Medulla oblongata (tissue), 1 donor: ENCODE data around the gene WDR20.
A peak's percentile ranks its signal among the peaks of the same experiment; 100 is the strongest.
"Not testable (repeated sequence)": the region's sequence is repeated elsewhere in the genome, so short reads cannot be mapped to it uniquely, and the experiment has no call there.

ENCODE experiments used
- DNase-seq: peaks from one replicate; pipeline ENCODE4 v3.0.0-alpha.2; 2015; ENCODE audit errors: extremely low spot score

Gene WDR20

DNA sequence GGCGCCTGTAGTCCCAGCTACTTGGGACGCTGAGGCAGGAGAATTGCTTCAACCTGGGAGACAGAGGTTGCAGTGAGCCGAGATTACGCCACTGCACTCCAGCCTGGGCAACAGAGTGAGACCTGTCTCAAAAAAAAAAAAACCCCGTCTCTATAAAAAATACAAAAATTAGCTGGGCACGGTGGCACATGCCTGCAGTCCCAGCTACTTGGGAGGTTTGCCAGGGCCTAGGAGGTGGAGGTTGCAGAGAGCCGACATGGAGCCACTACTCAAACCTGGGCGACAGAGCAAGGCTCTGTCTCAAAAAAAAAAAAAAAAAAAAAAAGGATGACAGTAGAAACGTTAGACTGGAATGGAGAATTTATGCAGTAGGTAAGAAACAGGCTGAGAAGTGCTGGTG lies 5.7 kb upstream of the WDR20 start:
- not testable (repeated sequence) for DNase-seq

DNA sequence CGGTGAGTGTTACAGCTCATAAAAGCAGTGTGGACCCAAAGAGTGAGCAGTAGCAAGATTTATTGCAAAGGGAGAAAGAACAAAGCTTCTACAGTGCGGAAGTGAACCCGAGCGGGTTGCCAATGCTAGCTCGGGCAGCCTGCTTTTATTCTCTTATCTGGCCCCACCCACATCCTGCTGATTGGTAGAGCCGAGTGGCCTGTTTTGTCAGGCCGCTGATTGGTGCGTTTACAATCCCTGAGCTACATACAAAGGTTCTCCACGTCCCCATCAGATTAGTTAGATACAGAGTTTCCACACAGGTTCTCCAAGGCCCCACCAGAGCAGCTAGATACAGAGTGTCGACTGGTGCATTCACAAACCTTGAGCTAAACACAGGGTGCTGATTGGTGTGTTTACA lies 5.0 kb upstream of the WDR20 start:
- DNase-seq, result not testable (repeated sequence)

GRCh38 chr14:102135456-102135855 lies 4.2 kb upstream of the WDR20 start:
- not testable (repeated sequence) for DNase-seq

GRCh38 chr14:102138535-102138934 lies 1.2 kb upstream of the WDR20 start:
- no peak for DNase-seq

DNA sequence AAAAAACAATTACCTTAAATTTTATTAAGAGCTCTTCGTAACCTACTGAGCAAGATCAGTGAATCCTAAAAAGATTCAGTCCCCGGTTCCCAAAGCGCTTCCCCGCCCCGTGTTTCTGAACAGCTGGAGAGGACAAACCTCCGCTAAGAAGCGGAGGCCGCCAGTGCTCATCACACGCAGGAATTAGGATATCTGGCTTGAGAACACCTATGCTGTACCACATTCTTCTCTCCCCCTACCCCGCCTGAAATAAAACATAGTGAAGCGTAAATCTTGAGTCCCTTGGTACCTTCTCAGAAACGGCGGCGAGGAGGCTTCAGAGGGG lies 774 bp upstream of the WDR20 start:
- peak; percentile 25 for DNase-seq

GRCh38 chr14:102140027-102140749 lies 491 bp downstream of the WDR20 start:
- DNase-seq, result no peak

- DNase-seq, result peak; percentile 37
Observed at GRCh38 chr14:102140750-102141145, 1.1 kb downstream of the WDR20 start.

DNA sequence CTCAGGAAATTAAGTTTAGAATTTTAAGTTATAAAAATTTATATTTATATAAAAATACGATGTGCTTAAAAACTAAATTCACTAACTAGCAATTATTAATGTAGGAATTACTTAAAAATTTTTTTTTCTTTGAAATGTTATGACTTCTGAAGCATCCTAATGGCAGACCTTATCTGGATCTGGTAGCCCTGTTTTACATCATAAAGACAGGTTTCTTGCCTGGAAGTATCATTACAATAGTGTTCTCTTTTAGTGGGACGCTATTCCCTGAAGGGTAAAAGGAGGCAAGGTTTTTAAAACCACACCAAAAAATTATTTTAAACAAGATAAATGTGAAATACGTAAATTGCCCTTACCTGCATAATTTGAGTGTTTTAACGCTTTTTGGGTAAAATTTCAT lies 2.1 kb downstream of the WDR20 start:
- no peak for DNase-seq

- DNase-seq, result peak; percentile 69
Observed at GRCh38 chr14:102144914-102145313, 5.2 kb downstream of the WDR20 start.

- no peak for DNase-seq
Observed at GRCh38 chr14:102145395-102145794, 5.7 kb downstream of the WDR20 start.

DNA sequence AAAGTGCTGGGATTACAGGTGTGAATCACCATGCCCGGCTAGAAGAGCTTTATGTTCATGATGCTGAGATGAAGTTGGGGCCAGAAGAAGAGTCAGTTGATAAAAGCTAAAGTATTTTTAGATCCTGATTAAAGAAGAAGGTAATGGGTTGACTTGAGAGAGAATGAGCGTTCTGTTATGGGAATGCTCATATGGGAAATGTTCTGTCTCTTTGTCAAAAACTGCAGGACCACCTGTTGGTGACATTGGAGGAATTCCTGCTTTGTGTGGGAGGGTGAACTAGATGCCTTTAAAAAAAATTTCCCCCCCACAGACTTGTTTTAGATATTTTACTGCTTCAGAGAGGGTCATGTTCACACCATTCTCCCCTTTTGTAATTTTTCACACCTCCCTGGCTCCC lies 6.7 kb downstream of the WDR20 start:
- no peak for DNase-seq

DNA sequence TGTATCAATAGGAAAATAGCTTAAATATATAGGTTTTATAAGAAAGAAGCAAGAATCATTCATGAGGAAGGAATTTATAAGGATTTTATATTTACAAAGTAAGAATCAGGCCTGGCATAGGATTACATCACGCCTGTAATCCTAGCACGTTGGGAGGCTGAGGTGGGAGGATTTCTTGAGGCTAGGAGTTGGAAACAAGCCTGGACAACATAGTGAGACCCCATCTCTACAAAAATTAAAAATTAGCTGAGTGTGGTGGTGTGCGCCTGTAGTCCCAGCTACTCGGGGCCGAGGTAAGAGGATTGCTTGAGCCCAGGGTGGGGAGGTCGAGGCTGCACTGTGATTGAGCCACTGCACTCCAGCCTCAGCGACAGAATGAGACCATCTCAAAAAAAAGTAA lies 10.4 kb downstream of the WDR20 start:
- no peak for DNase-seq

- no peak for DNase-seq
Observed at GRCh38 chr14:102150744-102151143, 11.0 kb downstream of the WDR20 start.

- not testable (repeated sequence) for DNase-seq
Observed at GRCh38 chr14:102151411-102151810, 11.7 kb downstream of the WDR20 start.

- no peak for DNase-seq
Observed at GRCh38 chr14:102154121-102154520, 14.4 kb downstream of the WDR20 start.

GRCh38 chr14:102154821-102155549 lies 15.3 kb downstream of the WDR20 start:
- DNase-seq, result no peak

GRCh38 chr14:102157346-102157745 lies 17.6 kb downstream of the WDR20 start:
- DNase-seq, result no peak

DNA sequence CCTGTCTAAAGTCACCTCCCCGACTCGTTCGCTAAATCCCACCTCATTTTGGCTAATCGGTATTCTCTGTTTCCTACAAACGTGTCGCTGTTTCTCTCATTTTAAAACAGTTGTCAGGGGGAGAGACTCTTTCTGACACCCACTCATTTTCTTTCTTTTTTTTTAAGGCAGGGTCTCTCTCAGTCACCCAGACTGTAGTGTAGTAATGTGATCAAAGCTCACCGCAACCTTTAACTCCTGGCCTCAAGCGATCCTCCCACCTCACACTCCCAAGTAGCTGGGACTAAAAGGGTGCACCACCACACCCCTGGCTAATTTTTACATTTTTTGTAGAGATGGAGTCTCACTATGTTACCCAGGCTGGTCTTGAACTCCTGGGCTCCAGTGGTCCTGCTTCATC lies 19.1 kb downstream of the WDR20 start:
- DNase-seq, result no peak

- no peak for DNase-seq
Observed at GRCh38 chr14:102159841-102160240, 20.1 kb downstream of the WDR20 start.

DNA sequence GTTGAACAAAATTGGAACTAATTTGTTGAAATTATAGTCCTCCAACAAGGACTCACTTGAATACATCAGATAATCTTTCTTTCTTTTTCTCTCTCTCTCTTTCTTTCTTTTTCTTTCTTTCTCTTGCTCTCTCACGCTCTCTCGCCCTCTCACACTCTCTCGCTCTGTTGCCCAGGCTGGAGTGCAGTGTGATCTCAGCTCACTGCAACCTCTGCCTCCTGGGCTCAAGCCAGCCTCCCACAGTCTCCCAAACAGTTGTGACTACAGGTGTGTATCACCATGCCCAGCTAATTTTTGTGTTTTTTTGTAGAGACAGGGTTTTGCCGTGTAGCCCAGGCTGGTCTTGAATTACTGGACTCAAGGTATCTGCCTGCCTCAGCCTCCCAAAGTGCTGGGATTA lies 22.8 kb downstream of the WDR20 start:
- DNase-seq, result no peak

DNA sequence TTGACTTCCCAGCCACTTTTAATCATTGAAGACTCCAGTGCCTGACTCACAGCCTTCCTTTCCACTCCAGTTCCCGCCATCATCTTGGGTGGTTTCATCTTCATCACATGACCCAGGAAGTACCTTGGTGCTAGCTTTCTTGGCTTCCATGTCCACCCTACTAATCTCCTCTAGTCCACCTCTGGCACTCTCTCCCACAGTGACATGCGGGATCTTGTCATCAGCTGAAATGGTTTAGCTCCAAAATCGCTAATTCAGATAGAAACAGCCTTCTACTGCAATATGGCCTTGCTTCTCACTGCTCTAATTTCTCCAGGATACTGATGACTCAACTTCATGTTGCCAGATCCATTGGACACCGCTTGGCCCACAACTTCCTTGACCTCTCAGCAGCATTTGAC lies 24.5 kb downstream of the WDR20 start:
- no peak for DNase-seq

DNA sequence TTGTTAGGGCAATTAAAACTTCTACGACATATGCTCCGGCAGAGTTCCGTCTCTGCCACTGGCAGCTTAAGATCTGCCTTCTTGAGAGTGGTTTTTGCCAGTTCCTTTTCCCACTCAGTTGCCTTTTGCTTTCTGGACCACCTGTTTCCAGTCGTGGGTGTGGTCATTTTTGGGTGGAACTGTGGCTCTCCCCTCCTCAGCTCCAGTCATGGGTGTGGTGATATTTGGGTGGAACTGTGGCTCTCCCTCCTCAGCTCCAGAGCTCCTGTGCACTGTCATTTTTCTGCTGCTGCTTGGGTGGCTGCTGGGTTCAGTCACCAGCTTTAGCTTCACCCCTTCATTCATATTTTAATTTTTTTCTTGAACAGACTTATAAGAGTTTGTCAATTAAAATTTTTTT lies 25.3 kb downstream of the WDR20 start:
- DNase-seq, result no peak

DNA sequence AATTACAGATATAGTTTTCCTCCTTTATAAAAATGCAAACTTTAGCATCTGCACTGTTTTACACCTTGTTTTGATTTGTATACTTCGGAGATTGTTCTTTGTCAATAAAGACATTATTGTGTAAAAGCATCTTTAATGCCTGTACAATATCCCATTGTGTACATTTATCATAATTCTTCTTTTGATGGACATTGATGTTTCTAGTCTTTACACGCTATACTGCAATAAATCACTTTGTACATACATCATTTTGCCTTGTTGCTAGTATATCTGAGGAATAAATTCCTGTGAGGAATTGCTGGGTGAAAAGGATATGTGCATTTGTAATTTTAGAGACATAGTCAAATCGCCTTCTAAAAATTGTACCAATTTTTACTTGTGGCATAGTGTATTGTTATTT lies 30.4 kb downstream of the WDR20 start:
- DNase-seq, result no peak
